ENCODE measurements around the gene VPS8.

- TF ChIP-seq U2AF2 (IDR thresholded peaks at IDR 0.05; ENCODE audit: low read depth, low read length) (no peak), SCMH1 (CRISPR knock-in tag; IDR thresholded peaks at IDR 0.05; ENCODE audit: borderline replicate concordance) (no peak), E2F1 (CRISPR knock-in tag; IDR thresholded peaks at IDR 0.05) (no peak), NCOR1 (IDR thresholded peaks at IDR 0.05; ENCODE audit: borderline replicate concordance, low read length) (no peak), CTCF (CRISPR knock-in tag; IDR thresholded peaks at IDR 0.05) (no peak), FOXP1 (IDR thresholded peaks at IDR 0.05) (no peak), FOXP1 (CRISPR knock-in tag; IDR thresholded peaks at IDR 0.05) (no peak), YY1 (IDR thresholded peaks at IDR 0.05; ENCODE audit: insufficient read depth, insufficient replicate concordance, low read depth, low read length) (no peak), TP53 (CRISPR knock-in tag; conservative IDR thresholded peaks at IDR 0.05) (no peak), ZNF691 (CRISPR knock-in tag; IDR thresholded peaks at IDR 0.05; ENCODE audit: borderline replicate concordance, low read depth) (no peak), ZNF589 (CRISPR knock-in tag; conservative IDR thresholded peaks at IDR 0.05) (no peak)
Measured at GRCh38 chr3:185093116-185093515, 281.1 kb downstream of the VPS8 start.

All from HepG2 (cell line).